ENCODE data around the gene COL6A2. TPM values are rescaled to one million over a fixed set of nuclear protein-coding genes. Genes with fewer than 3 reads are reported as not detected.

The COL6A2 gene
- total RNA-seq, 1 donor from 2014 or later = 157 TPM

DNA sequence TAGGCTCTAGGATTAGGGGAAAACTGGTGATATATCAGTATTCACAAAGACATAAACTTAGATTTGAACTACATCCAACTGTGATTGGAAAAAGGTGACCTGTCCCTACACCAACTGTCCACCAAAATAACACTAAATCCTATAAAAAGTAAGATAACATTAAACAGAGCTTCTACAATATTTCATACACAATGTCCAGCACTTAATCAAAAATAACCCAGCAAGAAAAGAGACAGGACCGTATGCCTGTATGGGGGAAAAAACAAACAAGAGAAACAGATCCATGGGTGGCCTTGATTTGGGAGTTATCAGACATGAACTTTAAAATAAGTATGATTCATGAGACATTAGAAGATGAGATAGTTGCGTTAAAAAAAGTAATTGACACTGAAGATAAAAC is 9.7 kb upstream of the COL6A2 start:
- peaks cover 8% of the 10 kb centered on the region for H3K27me3 ChIP-seq (ENCODE audit: low read depth)
- peaks cover 36% of the 10 kb centered on the region for H3K9me3 ChIP-seq (replicated peaks)
- TF ChIP-seq CTCF (IDR thresholded peaks at IDR 0.05; ENCODE audit: borderline replicate concordance) = no peak
- intact Hi-C loops (cut with micrococcal nuclease) = no loop called here
- no peak overlapping the region for H3K27ac ChIP-seq (replicated peaks)
- no peak overlapping the region for H3K4me3 ChIP-seq
- H3K36me3 ChIP-seq = no peaks in the 10 kb centered on the region
- DNase-seq = no peak
- H3K4me1 ChIP-seq = peaks cover 18% of the 10 kb centered on the region

- no peak for DNase-seq
- intact Hi-C loops (cut with micrococcal nuclease) = no loop called here
- TF ChIP-seq CTCF (IDR thresholded peaks at IDR 0.05; ENCODE audit: borderline replicate concordance) = no peak
- H3K27me3 ChIP-seq (ENCODE audit: low read depth) = peaks cover 3% of the 10 kb centered on the region
- H3K9me3 ChIP-seq (replicated peaks) = peaks cover 36% of the 10 kb centered on the region
- H3K27ac ChIP-seq (replicated peaks) = no peak overlapping the region
- H3K4me3 ChIP-seq = no peak overlapping the region
- H3K36me3 ChIP-seq = no peaks in the 10 kb centered on the region
- peaks cover 19% of the 10 kb centered on the region for H3K4me1 ChIP-seq
Measured at GRCh38 chr21:46089285-46089684, 8.6 kb upstream of the COL6A2 start.

DNA sequence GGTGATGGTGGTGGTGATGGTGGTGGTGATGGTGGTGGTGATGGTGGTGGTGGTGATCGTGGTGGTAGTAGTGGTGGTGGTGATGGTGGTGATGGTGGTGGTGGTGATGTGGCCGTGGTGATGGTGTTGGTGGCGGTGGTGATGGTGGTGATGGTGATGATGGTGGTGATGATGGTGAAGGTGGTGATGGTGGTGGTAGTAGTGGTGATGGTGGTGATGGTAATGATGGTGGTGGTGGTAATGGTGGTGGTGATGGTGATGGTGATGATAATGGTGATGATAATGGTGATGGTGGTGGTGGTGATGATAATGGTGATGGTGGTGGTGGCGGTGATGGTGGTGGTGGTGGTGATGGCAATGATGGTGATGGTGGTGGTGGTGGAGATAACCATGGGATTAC is 6.8 kb upstream of the COL6A2 start:
- no peaks in the 10 kb centered on the region for H3K36me3 ChIP-seq
- H3K27ac ChIP-seq (replicated peaks) = no peak overlapping the region
- H3K9me3 ChIP-seq (replicated peaks) = peaks cover 30% of the 10 kb centered on the region
- intact Hi-C loops (cut with micrococcal nuclease) = no loop called here
- no peaks in the 10 kb centered on the region for H3K27me3 ChIP-seq (ENCODE audit: low read depth)
- H3K4me3 ChIP-seq = no peak overlapping the region
- TF ChIP-seq CTCF (IDR thresholded peaks at IDR 0.05; ENCODE audit: borderline replicate concordance) = no peak
- no peak for DNase-seq
- H3K4me1 ChIP-seq = peaks cover 20% of the 10 kb centered on the region

GRCh38 chr21:46091631-46092025 is 6.3 kb upstream of the COL6A2 start:
- DNase-seq = no peak
- TF ChIP-seq CTCF (IDR thresholded peaks at IDR 0.05; ENCODE audit: borderline replicate concordance) = no peak
- Histone ChIP-seq H3K9me3 (replicated peaks) (peaks cover 25% of the 10 kb centered on the region), H3K27me3 (ENCODE audit: low read depth) (no peaks in the 10 kb centered on the region), H3K36me3 (no peaks in the 10 kb centered on the region), H3K27ac (replicated peaks) (peak overlapping the region; percentile 76), H3K4me1 (peaks cover 20% of the 10 kb centered on the region), H3K4me3 (no peak overlapping the region)
- intact Hi-C loops (cut with micrococcal nuclease) = no loop called here

DNA sequence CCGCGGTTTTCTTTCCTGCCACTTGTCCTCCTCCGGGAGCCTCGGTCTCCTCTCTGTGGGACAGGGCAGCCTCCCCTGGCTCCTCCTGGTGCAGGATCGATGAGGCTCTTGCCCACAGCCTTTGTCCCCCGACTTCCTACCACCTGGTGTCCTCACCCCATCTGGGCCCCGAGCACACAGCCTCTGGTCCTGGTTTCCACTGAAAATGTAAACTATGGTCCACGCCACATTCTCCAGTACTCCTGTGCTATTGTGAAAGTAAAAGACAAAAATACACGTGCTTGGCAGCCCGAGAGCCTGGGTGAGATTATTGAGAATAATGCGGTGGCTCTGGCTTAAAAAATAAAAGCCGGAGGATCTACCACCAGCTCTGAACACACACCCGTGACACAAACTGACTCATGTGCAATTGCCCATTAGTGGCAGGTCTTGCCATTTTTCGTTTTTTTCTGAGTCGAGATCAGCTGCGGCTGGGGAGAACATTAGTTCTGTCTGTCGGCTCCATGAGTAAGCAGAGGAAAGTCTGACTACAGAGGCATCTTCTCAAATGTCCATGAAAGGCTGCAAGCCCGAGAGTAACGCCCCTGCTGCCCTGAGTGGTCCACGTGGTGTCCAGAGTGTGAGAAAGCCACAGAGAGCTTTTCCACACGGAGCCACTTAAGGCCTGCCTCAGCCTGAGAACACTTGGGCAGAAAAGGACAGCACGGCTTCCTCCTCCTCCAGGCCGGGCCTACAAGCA is 5.7 kb upstream of the COL6A2 start:
- H3K4me1 ChIP-seq = peaks cover 22% of the 10 kb centered on the region
- no peak overlapping the region for H3K4me3 ChIP-seq
- intact Hi-C loops (cut with micrococcal nuclease) = no loop called here

More for the DNA sequence above, 5.7 kb upstream of the COL6A2 start:
- H3K27ac ChIP-seq (replicated peaks) = peak overlapping the region; percentile 76
- no peaks in the 10 kb centered on the region for H3K27me3 ChIP-seq (ENCODE audit: low read depth)
- no peak for TF ChIP-seq CTCF (IDR thresholded peaks at IDR 0.05; ENCODE audit: borderline replicate concordance)
- no peaks in the 10 kb centered on the region for H3K36me3 ChIP-seq
- peak; percentile 60 for DNase-seq
- H3K9me3 ChIP-seq (replicated peaks) = peaks cover 19% of the 10 kb centered on the region
